ENCODE measurements around the gene CFLAR.

- TF ChIP-seq, protein P1, sequence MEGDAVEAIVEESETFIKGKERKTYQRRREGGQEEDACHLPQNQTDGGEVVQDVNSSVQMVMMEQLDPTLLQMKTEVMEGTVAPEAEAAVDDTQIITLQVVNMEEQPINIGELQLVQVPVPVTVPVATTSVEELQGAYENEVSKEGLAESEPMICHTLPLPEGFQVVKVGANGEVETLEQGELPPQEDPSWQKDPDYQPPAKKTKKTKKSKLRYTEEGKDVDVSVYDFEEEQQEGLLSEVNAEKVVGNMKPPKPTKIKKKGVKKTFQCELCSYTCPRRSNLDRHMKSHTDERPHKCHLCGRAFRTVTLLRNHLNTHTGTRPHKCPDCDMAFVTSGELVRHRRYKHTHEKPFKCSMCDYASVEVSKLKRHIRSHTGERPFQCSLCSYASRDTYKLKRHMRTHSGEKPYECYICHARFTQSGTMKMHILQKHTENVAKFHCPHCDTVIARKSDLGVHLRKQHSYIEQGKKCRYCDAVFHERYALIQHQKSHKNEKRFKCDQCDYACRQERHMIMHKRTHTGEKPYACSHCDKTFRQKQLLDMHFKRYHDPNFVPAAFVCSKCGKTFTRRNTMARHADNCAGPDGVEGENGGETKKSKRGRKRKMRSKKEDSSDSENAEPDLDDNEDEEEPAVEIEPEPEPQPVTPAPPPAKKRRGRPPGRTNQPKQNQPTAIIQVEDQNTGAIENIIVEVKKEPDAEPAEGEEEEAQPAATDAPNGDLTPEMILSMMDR (IDR thresholded peaks at IDR 0.05; ENCODE audit: low read length) = no peak
- TF ChIP-seq EZH2 (optimal IDR thresholded peaks at IDR 0.05; ENCODE audit: low read depth, low read length) = no peak
Measured at GRCh38 chr2:201108341-201108740, 7.6 kb upstream of the CFLAR start.
